MCF 10A (cell line): ENCODE measurements around the gene CCNQ. TPM values are rescaled to one million over a fixed set of nuclear protein-coding genes. Genes with fewer than 3 reads are reported as not detected.
A peak's percentile ranks its signal among the peaks of the same experiment; 100 is the strongest.

ENCODE experiments used
- BruUV-seq: library from RNA; stranded (reverse); fragments of 400-500 nt; replicated peaks from 2 replicates; lab custom pipeline; 2021; lab: Mats Ljungman, UMichigan
- CTCF ChIA-PET: fragments of 300-600 bp; sonication (Branson Sonifier 250); formaldehyde crosslinking; extraction: SDS; loops from one replicate; lab custom pipeline; 2021; ENCODE audit warnings: antibody characterized with exemption, inconsistent platforms; lab: Yijun Ruan, JAX
- POLR2A ChIA-PET: fragments of 300-600, 350-650 bp; sonication (Branson Sonifier 250); formaldehyde crosslinking; extraction: SDS; loops from one replicate; lab custom pipeline; 2020; ENCODE audit warnings: antibody characterized with exemption, inconsistent platforms; lab: Yijun Ruan, JAX
- DNase-seq: peaks from one replicate; pipeline ENCODE4 v3.0.0-alpha.2; 2018; ENCODE audit not compliant: unreplicated experiment
- H3K27ac Mint-ChIP-seq: one replicate; pipeline ENCODE4 v1.8.0; 2022; ENCODE audit warnings: mild to moderate bottlenecking, low read depth, mixed read lengths; ENCODE audit not compliant: unreplicated experiment
- H3K27me3 Mint-ChIP-seq: one replicate; pipeline ENCODE4 v1.8.0; 2022; ENCODE audit warnings: mixed read lengths; ENCODE audit not compliant: insufficient read depth, unreplicated experiment
- H3K36me3 Mint-ChIP-seq: one replicate; pipeline ENCODE4 v1.8.0; 2022; ENCODE audit warnings: mild to moderate bottlenecking, moderate library complexity, mixed read lengths; ENCODE audit not compliant: insufficient read depth, unreplicated experiment
- H3K4me1 Mint-ChIP-seq: one replicate; pipeline ENCODE4 v1.8.0; 2022; ENCODE audit warnings: mixed read lengths; ENCODE audit not compliant: insufficient read depth, unreplicated experiment
- H3K4me3 Mint-ChIP-seq: one replicate; pipeline ENCODE4 v1.8.0; 2022; ENCODE audit warnings: mild to moderate bottlenecking, moderate library complexity, mixed read lengths; ENCODE audit not compliant: unreplicated experiment
- H3K9me3 Mint-ChIP-seq: one replicate; pipeline ENCODE4 v1.8.0; 2022; ENCODE audit warnings: mixed read lengths; ENCODE audit not compliant: unreplicated experiment
- CTCF ChIP-seq: fragments of 200-600 bp; IDR thresholded peaks from one replicate; pipeline ENCODE4 v1.8.0; 2022; ENCODE audit warnings: antibody characterized with exemption, mild to moderate bottlenecking; ENCODE audit not compliant: unreplicated experiment
- intact Hi-C: fragments of 100-400 bp; cut with micrococcal nuclease; formaldehyde crosslinking; loops from 2 replicates; pipeline ENCODE4 v1.14.1; 2022
- total RNA-seq: library from RNA; stranded (reverse); gene quantifications from 2 replicates; pipeline ENCODE4 v1.2.3, GENCODE V29; 2022

CCNQ gene
- total RNA-seq, 1 experiment from 2014 or later, result 21.7 TPM

GRCh38 chrX:153592966-153593688, 5.8 kb downstream of the CCNQ start:
- no peak overlapping the region for H3K4me3 Mint-ChIP-seq
- ChIA-PET CTCF (interaction anchor here (0.6 kb wide), 1 partner anchor 652 kb away, joined by 3 read pairs; no protein-coding TSS in a partner anchor), POLR2A (no interaction called here)
- no peak for DNase-seq
- H3K9me3 Mint-ChIP-seq, result no peaks in the 10 kb centered on the region
- peaks cover 43% of the 10 kb centered on the region for H3K36me3 Mint-ChIP-seq
- BruUV-seq, result no TSS peak
- H3K4me1 Mint-ChIP-seq, result no peaks in the 10 kb centered on the region
- TF ChIP-seq CTCF, result no peak
- H3K27ac Mint-ChIP-seq, result peak overlapping the region; percentile 46
- intact Hi-C loops, result no loop called here
- H3K27me3 Mint-ChIP-seq, result no peaks in the 10 kb centered on the region

GRCh38 chrX:153592091-153592833, 6.7 kb downstream of the CCNQ start:
- DNase-seq, result no peak
- no peak for TF ChIP-seq CTCF
- Mint-ChIP-seq H3K9me3 (no peaks in the 10 kb centered on the region), H3K27me3 (no peaks in the 10 kb centered on the region), H3K36me3 (peaks cover 48% of the 10 kb centered on the region), H3K27ac (peak overlapping the region; percentile 46), H3K4me3 (no peak overlapping the region), H3K4me1 (no peaks in the 10 kb centered on the region)
- intact Hi-C loops, result no loop called here
- POLR2A ChIA-PET, result interaction anchor here (0.6 kb wide), 1 partner anchor 124 kb away, joined by 3 read pairs; no protein-coding TSS in a partner anchor
- BruUV-seq, result no TSS peak
- CTCF ChIA-PET, result interaction anchor here (0.6 to 0.7 kb wide), 2 partner anchors 30 to 651 kb away, joined by 3 read pairs; no protein-coding TSS in a partner anchor

GRCh38 chrX:153590961-153591956, 7.7 kb downstream of the CCNQ start:
- Mint-ChIP-seq H3K27ac (no peak overlapping the region), H3K27me3 (no peaks in the 10 kb centered on the region), H3K9me3 (no peaks in the 10 kb centered on the region), H3K4me3 (no peak overlapping the region), H3K36me3 (peaks cover 48% of the 10 kb centered on the region), H3K4me1 (no peaks in the 10 kb centered on the region)
- ChIA-PET CTCF (interaction anchor here (0.6 kb wide), 2 partner anchors 18 to 37 kb away, joined by 3 read pairs; no protein-coding TSS in a partner anchor), POLR2A (interaction anchor here (0.6 kb wide), 1 partner anchor 125 kb away, joined by 3 read pairs; no protein-coding TSS in a partner anchor)
- no TSS peak for BruUV-seq
- intact Hi-C loops, result no loop called here
- TF ChIP-seq CTCF, result no peak
- no peak for DNase-seq
